GM23338 (cell line): ENCODE results near the gene ADIG. TPM values are rescaled to one million over a fixed set of nuclear protein-coding genes. Genes with fewer than 3 reads are reported as not detected.

Source experiments
- ATAC-seq: fragments of 200-7000 bp; cut with Tn5 transposase; 3 replicates; pipeline ENCODE4 v1.9.1; 2020
- DNase-seq: peaks from one replicate; pipeline ENCODE4 v3.0.0-alpha.2; 2015; ENCODE audit warnings: low spot score
- H2AFZ ChIP-seq: fragments of 200-600 bp; sonication (generic); 2 replicates; pipeline ENCODE4 v1.8.0; 2016; ENCODE audit warnings: antibody characterized with exemption, mild to moderate bottlenecking, moderate library complexity
- H3F3A ChIP-seq: fragments of 200-600 bp; sonication (generic); replicated peaks from 2 replicates; pipeline ENCODE4 v1.8.0; 2017; ENCODE audit warnings: antibody characterized with exemption, mixed run types, low read depth
- H3K27ac ChIP-seq: fragments of 200-600 bp; sonication (generic); 2 replicates; pipeline ENCODE4 v1.6.1; 2016; ENCODE audit warnings: low read depth
- H3K27me3 ChIP-seq: fragments of 200-600 bp; sonication (generic); 2 replicates; pipeline ENCODE4 v1.8.0; 2016; ENCODE audit warnings: mild to moderate bottlenecking, mixed run types, moderate library complexity; ENCODE audit not compliant: insufficient read depth
- H3K36me3 ChIP-seq: fragments of 200-600 bp; sonication (generic); 2 replicates; pipeline ENCODE4 v1.8.0; 2016; ENCODE audit warnings: mild to moderate bottlenecking; ENCODE audit not compliant: insufficient read depth
- H3K4me1 ChIP-seq: fragments of 200-600 bp; sonication (generic); 2 replicates; pipeline ENCODE4 v1.8.0; 2016; ENCODE audit warnings: mild to moderate bottlenecking, moderate library complexity; ENCODE audit not compliant: insufficient read depth
- H3K4me2 ChIP-seq: fragments of 200-600 bp; sonication (generic); 2 replicates; pipeline ENCODE4 v1.7.1; 2017; ENCODE audit warnings: mixed run types
- H3K4me3 ChIP-seq: fragments of 200-600 bp; sonication (generic); 2 replicates; pipeline ENCODE4 v1.6.1; 2016; ENCODE audit warnings: mixed run types
- H3K79me2 ChIP-seq: fragments of 200-600 bp; sonication (generic); replicated peaks from 2 replicates; pipeline ENCODE4 v1.8.0; 2017; ENCODE audit warnings: mild to moderate bottlenecking; ENCODE audit not compliant: insufficient read depth
- H3K9me2 ChIP-seq: fragments of 200-600 bp; sonication (generic); 2 replicates; pipeline ENCODE4 v1.8.0; 2017; ENCODE audit not compliant: insufficient read depth
- H4K20me1 ChIP-seq: fragments of 200-600 bp; sonication (generic); replicated peaks from 2 replicates; pipeline ENCODE4 v1.8.0; 2017; ENCODE audit warnings: mild to moderate bottlenecking; ENCODE audit not compliant: insufficient read depth
- H3K27ac Mint-ChIP-seq: 2 replicates; pipeline ENCODE4 v1.8.0; 2020; ENCODE audit warnings: inconsistent platforms, mild to moderate bottlenecking, moderate library complexity, mixed read lengths
- H3K27me3 Mint-ChIP-seq: 3 replicates; pipeline ENCODE4 v1.8.0; 2022; ENCODE audit warnings: low read depth, mild to moderate bottlenecking, moderate library complexity, mixed read lengths, inconsistent platforms; ENCODE audit not compliant: insufficient read depth, poor library complexity
- H3K36me3 Mint-ChIP-seq: 3 replicates; pipeline ENCODE4 v1.8.0; 2021; ENCODE audit warnings: low read depth, mild to moderate bottlenecking, inconsistent platforms, moderate library complexity, mixed read lengths
- H3K4me1 Mint-ChIP-seq: 3 replicates; pipeline ENCODE4 v1.8.0; 2020; ENCODE audit warnings: mild to moderate bottlenecking, inconsistent platforms, mixed read lengths
- H3K4me3 Mint-ChIP-seq: 3 replicates; pipeline ENCODE4 v1.8.0; 2021; ENCODE audit warnings: moderate library complexity, mild to moderate bottlenecking, inconsistent platforms, mixed read lengths
- H3K9me3 Mint-ChIP-seq: 3 replicates; pipeline ENCODE4 v1.8.0; 2020; ENCODE audit warnings: moderate library complexity, mild to moderate bottlenecking, inconsistent platforms, mixed read lengths
- CREB1 ChIP-seq: fragments of 250-450 bp; sonication (Bioruptor Pico); IDR thresholded peaks from 2 replicates; pipeline ENCODE4 v1.5.0; 2020; ENCODE audit warnings: low read depth, mild to moderate bottlenecking, moderate library complexity
- CTCF ChIP-seq, 2 experiments: fragments of 200-600 bp in 1 of 2; sonication (generic) in 1 of 2; conservative IDR thresholded peaks; 2 replicates each; pipeline versions ENCODE4 v1.5.1 to v1.6.1; 2016 to 2017; ENCODE audit warnings: antibody characterized with exemption in 2 of 2, low read depth in 2 of 2, mild to moderate bottlenecking in 2 of 2, moderate library complexity in 1 of 2
- ETS1 ChIP-seq: IDR thresholded peaks from 2 replicates; pipeline ENCODE4 v1.6.1; 2016; ENCODE audit warnings: antibody characterized with exemption
- EZH2phosphoT487 ChIP-seq: fragments of 200-600 bp; sonication (generic); IDR thresholded peaks from one replicate; pipeline ENCODE4 v1.8.1; 2018; ENCODE audit warnings: antibody characterized with exemption; ENCODE audit not compliant: unreplicated experiment
- JUNB ChIP-seq: IDR thresholded peaks from one replicate; pipeline ENCODE4 v1.6.1; 2016; ENCODE audit warnings: antibody characterized with exemption; ENCODE audit not compliant: unreplicated experiment
- NANOG ChIP-seq: IDR thresholded peaks from 2 replicates; pipeline ENCODE4 v1.6.1; 2016; ENCODE audit warnings: antibody characterized with exemption, borderline replicate concordance
- POLR2AphosphoS5 ChIP-seq: IDR thresholded peaks from 2 replicates; pipeline ENCODE4 v1.6.1; 2016; ENCODE audit warnings: antibody characterized with exemption, low read depth
- REST ChIP-seq: IDR thresholded peaks from one replicate; pipeline ENCODE4 v1.6.1; 2018; ENCODE audit warnings: antibody characterized with exemption; ENCODE audit not compliant: unreplicated experiment
- ZNF331 ChIP-seq: fragments of 250-450 bp; sonication (Bioruptor Pico); IDR thresholded peaks from 2 replicates; pipeline ENCODE4 v1.5.0; 2020; ENCODE audit warnings: low read depth, mild to moderate bottlenecking, moderate library complexity
- ZNF462 ChIP-seq: fragments of 250-450 bp; sonication (Bioruptor Pico); IDR thresholded peaks from 2 replicates; pipeline ENCODE4 v1.5.0; 2020; ENCODE audit warnings: mild to moderate bottlenecking, moderate library complexity
- polyA plus RNA-seq: library from polyadenylated mRNA; unstranded; fragments of >200 nt; fragmentation: Nextera tagmentation; extraction: Ambion mirVana; gene quantifications from 2 replicates; pipeline ENCODE4 v1.2.1, GENCODE V29; 2016
- total RNA-seq: library from RNA; depleted of rRNA; stranded (reverse); fragments of >200 nt; shearing (Covaris generic); gene quantifications from 2 replicates; pipeline ENCODE4 v1.2.3, GENCODE V29; 2014

ADIG gene
- total and polyA plus RNA-seq, 2 experiments from 2014 or later: not detected

GRCh38 chr20:38554986-38555385 lies 26.0 kb upstream of the ADIG start:
- H3K36me3 Mint-ChIP-seq: peaks cover 33% of the 10 kb centered on the region
- H3K9me3 Mint-ChIP-seq: no peaks in the 10 kb centered on the region
- H3K4me1 Mint-ChIP-seq: 0 out of 3 replicates have a peak, but pooled peaks cover 4% of the 10 kb centered on the region
- H4K20me1 ChIP-seq: no peaks in the 10 kb centered on the region
- TF ChIP-seq EZH2phosphoT487: no peak
- no peak for TF ChIP-seq CREB1 (CRISPR knock-in tag)
- H3K79me2 ChIP-seq: no peaks in the 10 kb centered on the region
- no peak overlapping the region for H2AFZ ChIP-seq
- H3K27me3 ChIP-seq: no peaks in the 10 kb centered on the region
- H3K4me3 ChIP-seq: no peak overlapping the region
- ATAC-seq (no peak), DNase-seq (no peak)
- peaks cover 17% of the 10 kb centered on the region for H3K36me3 ChIP-seq
- H3K9me2 ChIP-seq: no peaks in the 10 kb centered on the region
- no peak overlapping the region for H3K4me2 ChIP-seq
- H3F3A ChIP-seq: no peaks in the 10 kb centered on the region
- no peaks in the 10 kb centered on the region for H3K4me1 ChIP-seq
- H3K4me3 Mint-ChIP-seq: no peak overlapping the region
- no peak overlapping the region for H3K27ac ChIP-seq
- H3K27ac Mint-ChIP-seq: no peak overlapping the region
- no peaks in the 10 kb centered on the region for H3K27me3 Mint-ChIP-seq

GRCh38 chr20:38555395-38555794 lies 25.6 kb upstream of the ADIG start:
- no peaks in the 10 kb centered on the region for H3K27me3 ChIP-seq
- no peak overlapping the region for H3K27ac ChIP-seq
- H3K4me3 ChIP-seq: no peak overlapping the region
- DNase-seq (no peak), ATAC-seq (no peak)
- Mint-ChIP-seq H3K4me3 (no peak overlapping the region), H3K4me1 (0 out of 3 replicates have a peak, but pooled peaks cover 4% of the 10 kb centered on the region), H3K27ac (no peak overlapping the region), H3K27me3 (no peaks in the 10 kb centered on the region), H3K9me3 (no peaks in the 10 kb centered on the region), H3K36me3 (peaks cover 31% of the 10 kb centered on the region)
- no peaks in the 10 kb centered on the region for H3F3A ChIP-seq
- no peaks in the 10 kb centered on the region for H3K79me2 ChIP-seq
- no peaks in the 10 kb centered on the region for H4K20me1 ChIP-seq
- peaks cover 17% of the 10 kb centered on the region for H3K36me3 ChIP-seq
- H3K4me1 ChIP-seq: no peaks in the 10 kb centered on the region
- H2AFZ ChIP-seq: no peak overlapping the region
- no peak overlapping the region for H3K4me2 ChIP-seq
- H3K9me2 ChIP-seq: no peaks in the 10 kb centered on the region
- TF ChIP-seq ETS1 (no peak), ZNF331 (no peak), JUNB (no peak), NANOG (no peak), CTCF (conservative IDR thresholded peaks at IDR 0.05; ENCODE audit: low read depth in 2 of 2) (no peak), REST (no peak), ZNF462 (CRISPR knock-in tag) (no peak), POLR2AphosphoS5 (no peak)
